NCI-H1930 (cell line): ENCODE results near the gene GALNT2.

Experiments
- DNase-seq, 2 experiments: peaks; one replicate each; lab custom pipeline; 2025; lab: John Stamatoyannopoulos, UW

The GALNT2 gene

GRCh38 chr1:230322967-230323547, 256.0 kb downstream of the GALNT2 start:
- DNase-seq, result no peak

DNA sequence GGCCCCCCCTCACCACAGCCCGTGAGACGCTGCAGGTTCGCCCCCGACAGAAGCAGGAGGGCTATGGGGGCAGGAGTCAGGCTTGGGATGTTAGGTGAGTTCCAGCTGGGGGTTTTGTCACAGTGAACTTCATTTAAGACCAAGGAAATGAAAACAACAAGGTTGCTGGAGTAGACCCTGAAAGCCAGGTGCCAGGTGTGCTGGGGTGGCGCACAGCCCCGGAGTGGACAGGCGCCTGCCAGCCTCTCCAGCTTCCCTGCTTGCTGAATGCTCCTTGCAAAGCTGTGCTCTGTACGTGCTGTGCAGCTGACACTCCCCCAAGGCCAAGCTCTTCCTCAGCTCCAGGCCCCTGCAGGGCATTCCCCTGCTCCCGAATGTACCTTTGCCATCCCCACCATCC, 256.6 kb downstream of the GALNT2 start:
- no peak for DNase-seq

- DNase-seq, result no peak
Measured at GRCh38 chr1:230326971-230327891, 260.2 kb downstream of the GALNT2 start.

DNA sequence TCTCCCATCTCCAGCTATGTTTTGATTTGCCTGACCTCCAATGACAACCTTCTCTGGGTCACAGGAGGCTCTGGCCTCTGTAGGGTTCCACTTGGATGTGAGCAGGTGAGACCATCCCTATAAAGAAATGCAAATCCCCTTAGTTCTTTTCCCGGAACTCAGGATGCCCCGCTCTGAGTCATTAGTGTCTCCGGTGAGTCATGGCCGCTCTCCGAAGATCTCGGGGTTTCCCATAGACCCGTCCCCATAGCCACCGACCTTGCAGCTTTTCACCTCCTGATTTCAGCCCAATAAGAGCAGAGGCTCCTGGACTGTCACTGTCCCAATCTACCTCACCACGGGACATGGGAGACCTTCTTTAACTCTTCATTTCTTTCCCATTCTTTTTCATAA, 260.9 kb downstream of the GALNT2 start:
- DNase-seq, result no peak

DNA sequence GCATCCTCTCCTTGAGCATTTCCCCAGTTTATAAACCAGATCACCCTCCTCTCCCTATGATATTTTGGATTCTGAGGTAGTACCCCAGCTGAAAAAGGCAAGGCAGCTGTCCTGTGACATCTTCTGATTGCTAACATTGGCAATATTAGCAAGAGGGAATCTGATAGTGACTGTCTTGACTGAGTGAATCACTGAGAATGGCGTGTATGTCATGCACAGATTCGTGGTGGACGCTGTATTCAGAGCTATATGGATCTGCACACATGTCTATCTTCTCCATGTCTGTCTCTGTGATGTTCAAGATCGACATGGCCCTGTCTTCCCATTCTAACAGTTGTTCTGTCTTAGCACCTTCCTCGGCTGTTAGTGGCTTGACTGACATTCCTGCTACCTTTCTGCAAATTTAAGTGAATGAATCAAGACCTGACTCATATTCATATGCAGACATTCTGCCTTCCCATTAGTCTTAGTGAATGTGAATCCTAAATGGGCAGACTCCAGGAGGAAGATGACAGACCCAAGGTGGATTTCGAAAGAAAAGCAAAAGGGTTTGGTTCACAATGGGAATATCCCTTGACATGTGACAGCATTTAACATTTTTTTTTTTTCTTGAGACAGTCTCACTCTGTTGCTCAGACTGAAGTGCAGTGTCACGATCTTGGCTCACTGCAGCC, 261.4 kb downstream of the GALNT2 start:
- DNase-seq, result no peak

GRCh38 chr1:230330157-230330556, 263.1 kb downstream of the GALNT2 start:
- DNase-seq, result no peak
